AG04449 (cell line): Measurements from ENCODE around the gene SORL1.
"Not testable (repeated sequence)": the region's sequence is repeated elsewhere in the genome, so short reads cannot be mapped to it uniquely, and the experiment has no call there.

Experiments used
- CTCF ChIA-PET: fragments of 350-600 bp; formaldehyde crosslinking; extraction: SDS; loops from one replicate; lab custom pipeline; 2021; ENCODE audit warnings: antibody characterized with exemption; lab: Yijun Ruan, JAX
- POLR2A ChIA-PET: fragments of 400-600, 350-600 bp; formaldehyde crosslinking; extraction: SDS; loops from one replicate; lab custom pipeline; 2020; ENCODE audit warnings: antibody characterized with exemption, inconsistent platforms; lab: Yijun Ruan, JAX
- DNase-seq: peaks from one replicate; pipeline ENCODE4 v3.0.0-alpha.2; 2010; ENCODE audit warnings: low read depth, low spot score
- H3K4me3 ChIP-seq: 2 replicates; pipeline ENCODE4 v1.5.1; 2011; ENCODE audit warnings: low read depth, mild to moderate bottlenecking, control low read depth, low read length
- TF ChIP-seq, protein P1 (sequence below): IDR thresholded peaks from one replicate; pipeline ENCODE4 v1.5.1; 2011; ENCODE audit warnings: mild to moderate bottlenecking, moderate library complexity, low read length, control low read depth, inconsistent platforms; ENCODE audit not compliant: insufficient read depth; ENCODE audit errors: missing control alignments

Gene SORL1

GRCh38 chr11:121478895-121479697 lies 27.0 kb downstream of the SORL1 start:
- no peak overlapping the region for H3K4me3 ChIP-seq
- ChIA-PET CTCF (no interaction called here), POLR2A (no interaction called here)

GRCh38 chr11:121479698-121480238 lies 27.7 kb downstream of the SORL1 start:
- DNase-seq, result no peak
- POLR2A ChIA-PET, result no interaction called here

More at GRCh38 chr11:121478895-121479697, 27.0 kb downstream of the SORL1 start:
- TF ChIP-seq, protein P1, sequence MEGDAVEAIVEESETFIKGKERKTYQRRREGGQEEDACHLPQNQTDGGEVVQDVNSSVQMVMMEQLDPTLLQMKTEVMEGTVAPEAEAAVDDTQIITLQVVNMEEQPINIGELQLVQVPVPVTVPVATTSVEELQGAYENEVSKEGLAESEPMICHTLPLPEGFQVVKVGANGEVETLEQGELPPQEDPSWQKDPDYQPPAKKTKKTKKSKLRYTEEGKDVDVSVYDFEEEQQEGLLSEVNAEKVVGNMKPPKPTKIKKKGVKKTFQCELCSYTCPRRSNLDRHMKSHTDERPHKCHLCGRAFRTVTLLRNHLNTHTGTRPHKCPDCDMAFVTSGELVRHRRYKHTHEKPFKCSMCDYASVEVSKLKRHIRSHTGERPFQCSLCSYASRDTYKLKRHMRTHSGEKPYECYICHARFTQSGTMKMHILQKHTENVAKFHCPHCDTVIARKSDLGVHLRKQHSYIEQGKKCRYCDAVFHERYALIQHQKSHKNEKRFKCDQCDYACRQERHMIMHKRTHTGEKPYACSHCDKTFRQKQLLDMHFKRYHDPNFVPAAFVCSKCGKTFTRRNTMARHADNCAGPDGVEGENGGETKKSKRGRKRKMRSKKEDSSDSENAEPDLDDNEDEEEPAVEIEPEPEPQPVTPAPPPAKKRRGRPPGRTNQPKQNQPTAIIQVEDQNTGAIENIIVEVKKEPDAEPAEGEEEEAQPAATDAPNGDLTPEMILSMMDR, result no peak
- no peak for DNase-seq

GRCh38 chr11:121481484-121482230 lies 29.5 kb downstream of the SORL1 start:
- CTCF ChIA-PET, DNase-seq, H3K4me3 ChIP-seq: not testable (repeated sequence)
- POLR2A ChIA-PET, result interaction anchor here (0.7 kb wide), 1 partner anchor 18 kb away, joined by 3 read pairs; no protein-coding TSS in a partner anchor

More at GRCh38 chr11:121479698-121480238, 27.7 kb downstream of the SORL1 start:
- TF ChIP-seq, protein P1, result no peak
- CTCF ChIA-PET, result no interaction called here
- no peak overlapping the region for H3K4me3 ChIP-seq

GRCh38 chr11:121482231-121483129 lies 30.4 kb downstream of the SORL1 start:
- CTCF ChIA-PET, result no interaction called here
- TF ChIP-seq, protein P1, result no peak
- POLR2A ChIA-PET, result no interaction called here

DNA sequence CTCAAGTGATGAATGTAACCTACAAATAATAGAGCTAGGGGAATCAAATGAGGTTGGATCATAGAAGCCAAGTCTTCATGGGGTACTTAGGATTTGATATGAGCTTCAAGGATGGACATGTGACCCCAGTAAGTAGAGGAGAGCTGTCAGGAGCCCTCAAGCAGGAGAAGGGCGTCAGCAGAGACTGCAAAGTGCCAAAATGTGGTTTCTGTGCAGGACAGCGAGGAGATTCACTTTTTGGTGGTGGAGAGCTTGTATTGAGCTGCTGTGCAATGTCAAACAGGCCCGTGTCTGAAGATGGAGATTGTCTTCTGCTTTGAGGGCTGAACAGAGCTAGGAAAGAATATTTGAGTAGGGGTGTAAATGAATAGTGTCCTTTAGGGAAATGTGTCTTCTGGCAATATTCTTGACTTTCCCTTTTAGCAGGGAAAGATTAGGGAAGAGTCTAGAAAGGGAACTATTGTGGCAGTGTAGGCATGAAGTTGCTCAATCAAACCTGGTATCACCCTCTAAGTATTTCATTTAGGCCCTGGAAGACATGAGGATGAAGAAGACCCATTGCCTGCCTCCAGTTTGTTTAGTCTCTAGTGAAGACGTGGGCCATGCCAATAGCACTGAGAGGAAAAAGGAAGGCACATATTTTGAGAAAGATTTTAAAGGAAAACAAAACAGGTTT lies 31.8 kb downstream of the SORL1 start:
- TF ChIP-seq, protein P1, result no peak
- H3K4me3 ChIP-seq, result no peak overlapping the region
- POLR2A ChIA-PET, result no interaction called here
- no peak for DNase-seq
- CTCF ChIA-PET, result no interaction called here

More at GRCh38 chr11:121482231-121483129, 30.4 kb downstream of the SORL1 start:
- H3K4me3 ChIP-seq, result no peak overlapping the region
- DNase-seq, result no peak

DNA sequence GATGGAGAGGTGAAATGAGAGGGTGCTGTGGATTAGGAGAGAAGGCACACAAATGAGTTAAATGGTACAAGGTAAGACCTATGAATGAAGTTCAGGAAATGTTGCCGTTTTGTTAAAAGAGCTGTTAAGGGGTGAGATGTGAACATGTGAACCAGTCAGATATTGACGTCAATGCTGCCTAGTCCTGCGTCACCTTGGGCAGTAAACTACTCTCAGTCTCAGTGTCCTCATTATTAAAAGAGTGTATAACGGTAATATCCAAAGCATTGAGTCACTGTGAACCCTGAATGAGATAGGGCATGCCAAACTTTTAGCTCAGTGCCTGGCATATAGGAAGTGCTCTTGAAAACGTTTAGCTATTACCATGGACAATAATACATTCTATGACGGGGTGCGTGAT lies 33.1 kb downstream of the SORL1 start:
- TF ChIP-seq, protein P1, result no peak
- H3K4me3 ChIP-seq, result no peak overlapping the region
- no peak for DNase-seq
- CTCF ChIA-PET, result no interaction called here
- POLR2A ChIA-PET, result no interaction called here
